MV-4-11 (cell line): Measurements from ENCODE around the gene RFX2.

Experiments
- DNase-seq: peaks from one replicate; lab custom pipeline; 2025; lab: John Stamatoyannopoulos, UW

RFX2 gene

DNA sequence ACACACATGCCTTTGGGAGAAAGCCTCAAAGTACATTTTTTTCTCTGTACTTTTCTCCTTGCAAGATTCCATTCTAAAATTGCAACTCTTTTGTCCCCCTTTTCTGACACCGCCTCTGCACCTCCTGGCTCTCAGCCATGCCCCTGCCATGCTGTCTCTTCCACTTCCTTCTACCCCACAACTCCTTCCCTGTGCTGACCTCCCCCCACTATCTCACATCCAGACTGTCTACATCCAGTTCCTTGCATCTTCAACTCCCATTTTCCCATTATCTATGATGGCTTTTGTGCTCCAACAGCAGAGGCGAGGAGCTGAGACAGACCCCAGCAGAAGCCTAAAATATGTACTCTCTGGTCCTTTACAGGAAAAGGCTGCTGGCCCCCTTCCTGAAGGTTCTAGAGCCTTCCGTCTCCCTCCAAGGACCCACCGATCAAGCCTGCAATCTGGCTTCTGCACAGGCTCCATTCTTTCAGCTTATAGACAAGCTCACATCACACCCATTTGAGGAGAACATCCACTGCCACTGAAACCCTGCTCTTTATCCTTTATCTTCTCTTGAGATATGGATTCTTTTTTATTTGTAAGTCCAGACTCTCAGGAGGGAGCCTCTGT is 50.2 kb downstream of the RFX2 start:
- no peak for DNase-seq

DNA sequence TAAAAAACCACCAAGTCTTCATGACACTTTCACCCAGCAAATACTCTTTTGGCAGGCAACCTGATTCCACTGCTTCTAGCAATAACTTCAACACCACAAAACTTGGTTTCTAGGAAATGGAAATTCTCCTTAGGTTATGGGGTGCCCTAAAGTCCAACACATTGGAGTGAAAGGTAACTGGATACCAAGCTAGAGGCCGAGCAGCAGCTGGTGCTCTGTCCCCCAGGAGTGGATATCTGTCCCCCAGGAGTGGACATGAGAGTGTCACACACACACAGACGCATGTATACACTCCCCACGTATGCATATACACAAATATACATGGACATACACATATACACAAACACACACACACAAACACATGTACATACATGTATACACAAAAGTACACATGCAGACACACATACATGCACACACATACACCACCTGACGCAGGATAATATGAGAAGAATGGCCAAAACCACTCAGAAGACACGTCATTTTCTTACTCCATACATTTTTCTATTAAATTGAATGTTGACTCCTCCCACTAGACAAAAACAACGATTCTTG is 50.8 kb downstream of the RFX2 start:
- no peak for DNase-seq

DNA sequence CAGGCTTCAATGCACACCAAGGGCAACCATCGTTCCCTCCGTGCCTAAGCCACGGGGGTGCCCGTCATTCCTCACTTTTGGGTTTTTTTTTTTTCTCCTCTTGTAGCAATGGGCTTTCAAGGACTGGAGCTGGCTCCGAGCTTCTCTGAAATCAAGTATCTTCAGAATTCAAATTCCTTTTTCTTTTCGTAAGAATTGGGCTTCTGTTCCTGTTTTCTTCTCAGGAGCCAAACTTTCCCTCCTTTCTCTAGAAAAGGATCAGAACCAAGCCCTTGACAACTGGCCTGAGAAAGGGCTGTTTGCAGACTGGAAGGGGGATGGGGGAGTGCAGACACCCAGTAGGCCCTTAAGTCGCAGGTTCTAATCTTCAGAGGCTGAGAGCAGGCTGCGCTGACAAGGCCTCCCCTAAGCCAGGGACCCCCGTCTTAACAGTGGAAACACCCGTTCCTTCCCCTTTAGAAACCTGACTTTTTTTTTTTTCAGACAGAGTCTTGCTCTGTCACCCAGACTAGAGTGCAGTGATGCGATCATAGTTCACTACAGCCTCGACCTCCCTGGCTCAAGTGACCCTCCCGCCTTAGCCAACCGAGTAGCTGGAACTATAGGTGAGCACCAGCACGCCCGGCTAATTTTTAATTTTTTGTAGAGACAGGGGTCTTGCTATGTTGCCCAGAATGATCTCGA is 51.6 kb downstream of the RFX2 start:
- no peak for DNase-seq

DNA sequence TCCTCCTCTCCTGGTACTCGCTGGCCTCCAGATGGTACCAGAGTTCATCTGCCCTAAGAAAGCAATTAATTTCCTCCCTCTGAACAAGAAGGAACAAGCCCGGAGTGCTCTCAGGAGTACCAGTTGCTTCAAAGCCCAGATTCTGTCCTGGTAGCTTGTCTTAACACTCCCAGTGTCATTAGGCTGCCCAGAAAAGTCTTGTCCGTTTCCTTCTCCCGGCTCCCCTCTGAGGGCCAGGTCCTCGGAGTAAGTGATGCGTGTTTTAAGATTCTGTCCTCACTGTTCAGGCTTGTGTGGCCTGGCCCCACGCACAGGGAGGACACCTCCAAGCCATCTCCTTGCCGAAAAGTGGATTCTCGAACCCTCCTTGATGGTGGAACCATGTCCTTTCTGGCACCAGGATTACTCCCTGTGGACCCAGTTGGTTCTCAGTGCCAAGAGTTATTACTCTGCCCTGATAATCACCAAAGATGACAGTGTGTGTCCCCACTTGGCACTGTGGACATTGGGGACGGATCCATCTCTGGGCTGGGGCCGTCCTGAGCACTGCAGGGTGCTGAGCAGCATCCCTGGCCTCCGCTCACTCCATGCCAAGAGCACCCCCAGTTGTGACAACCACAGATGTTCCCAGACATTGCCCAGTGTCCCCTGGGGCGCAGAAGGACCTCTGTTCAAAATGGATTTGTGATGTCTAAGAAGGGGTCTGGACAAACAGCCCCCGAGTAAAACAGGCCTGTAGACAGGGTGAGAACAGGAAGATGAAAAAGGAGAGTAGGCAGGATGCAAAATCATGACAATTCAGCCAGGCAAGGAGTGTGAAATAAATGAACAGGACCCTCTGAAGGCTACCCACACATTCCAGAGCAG is 52.4 kb downstream of the RFX2 start:
- no peak for DNase-seq

DNA sequence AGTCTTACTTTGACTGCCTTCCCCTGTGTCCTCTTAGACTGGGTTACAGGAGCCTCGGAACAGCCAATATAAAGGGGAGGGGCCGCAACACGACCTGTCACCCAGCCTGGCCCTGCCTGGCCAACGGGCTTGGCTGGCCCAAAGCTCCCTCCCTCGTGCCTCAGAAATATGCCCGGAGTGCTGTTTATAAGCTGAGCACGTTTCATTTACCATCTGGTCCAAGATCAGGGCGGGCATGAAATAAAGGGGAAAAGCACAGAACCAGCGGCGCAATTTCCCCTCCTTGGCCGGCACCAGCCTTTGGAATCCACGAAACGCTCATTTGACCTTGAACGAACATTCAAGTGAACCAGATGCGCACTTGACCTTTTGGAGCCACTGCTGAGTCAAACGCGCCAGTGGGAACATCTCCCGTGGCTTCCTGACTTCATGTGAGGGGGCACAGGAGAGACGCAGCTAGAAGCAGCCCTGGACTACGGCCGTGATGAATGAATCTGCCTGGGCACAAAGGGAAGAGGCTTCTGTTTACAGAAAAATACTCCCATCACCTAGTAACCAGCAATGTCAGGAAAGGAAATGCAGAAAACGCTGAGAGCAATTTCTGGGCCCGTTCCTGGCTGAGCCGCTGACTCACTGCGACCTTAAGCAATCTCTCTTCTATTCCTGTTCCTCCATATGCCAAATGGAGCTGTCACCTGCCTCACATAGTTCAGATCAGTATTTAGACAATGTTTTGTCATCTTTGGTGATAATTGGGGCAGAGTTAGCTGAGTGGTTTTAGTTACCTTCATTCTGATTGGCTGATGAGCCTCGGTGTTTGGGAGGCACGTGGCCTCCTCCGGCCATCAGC is 53.3 kb downstream of the RFX2 start:
- DNase-seq, result peak; percentile 99

DNA sequence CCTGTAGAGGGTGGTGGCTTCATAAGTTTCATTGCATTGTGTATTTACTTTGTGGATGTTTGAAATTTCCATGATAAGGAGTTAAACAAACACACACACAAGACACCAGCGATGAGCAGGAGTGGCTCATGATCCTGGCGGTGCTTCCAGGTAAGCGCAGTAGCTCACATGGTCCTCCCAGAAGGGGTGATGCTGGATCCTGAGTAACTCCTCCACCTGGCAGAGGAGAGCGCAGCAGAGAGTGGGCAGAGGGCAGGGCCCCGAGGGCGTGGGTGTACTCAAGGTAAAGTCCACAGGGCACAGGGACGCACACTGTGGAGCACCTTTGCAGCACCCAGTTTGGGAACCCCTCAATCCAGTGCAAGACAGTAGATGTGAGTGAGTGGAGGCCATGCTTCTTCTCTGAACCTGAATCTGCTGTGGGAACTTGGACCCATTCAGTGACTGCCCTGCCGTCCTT is 54.0 kb downstream of the RFX2 start:
- DNase-seq, result no peak

DNA sequence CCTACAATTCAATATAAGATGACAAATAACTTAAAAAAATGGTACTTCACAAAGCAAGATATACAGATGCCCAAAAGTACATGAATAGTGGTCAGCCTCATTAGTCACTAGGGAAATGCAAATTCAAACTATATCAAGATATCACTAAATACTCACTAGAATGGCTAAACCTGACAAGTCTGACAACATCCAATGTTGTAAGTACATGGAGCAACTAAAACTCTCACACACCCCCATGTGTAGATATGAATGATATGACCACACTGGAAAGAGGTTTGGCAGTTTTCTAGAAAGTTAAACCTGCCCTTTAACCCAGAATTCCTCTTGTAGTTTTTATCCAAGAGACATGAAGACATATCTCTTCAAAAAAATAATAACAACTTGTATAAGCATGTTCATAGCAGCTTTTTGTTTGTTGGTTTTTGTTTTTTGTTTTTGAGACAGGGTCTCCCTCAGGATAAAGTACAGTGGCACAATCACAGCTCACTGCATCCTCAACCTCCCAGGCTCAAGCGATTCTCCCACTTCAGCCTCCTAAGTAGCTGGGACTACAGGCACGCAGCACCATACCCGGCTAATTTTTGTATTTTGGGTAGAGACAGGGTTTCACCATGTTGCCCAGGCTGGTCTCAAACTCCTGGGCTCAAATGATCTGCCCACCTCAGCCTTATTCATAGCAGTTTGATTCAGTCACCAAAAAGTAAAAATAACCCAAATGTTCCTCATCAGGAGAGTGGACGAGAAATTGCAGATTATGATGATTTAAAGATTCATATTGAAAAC is 55.1 kb downstream of the RFX2 start:
- no peak for DNase-seq

DNA sequence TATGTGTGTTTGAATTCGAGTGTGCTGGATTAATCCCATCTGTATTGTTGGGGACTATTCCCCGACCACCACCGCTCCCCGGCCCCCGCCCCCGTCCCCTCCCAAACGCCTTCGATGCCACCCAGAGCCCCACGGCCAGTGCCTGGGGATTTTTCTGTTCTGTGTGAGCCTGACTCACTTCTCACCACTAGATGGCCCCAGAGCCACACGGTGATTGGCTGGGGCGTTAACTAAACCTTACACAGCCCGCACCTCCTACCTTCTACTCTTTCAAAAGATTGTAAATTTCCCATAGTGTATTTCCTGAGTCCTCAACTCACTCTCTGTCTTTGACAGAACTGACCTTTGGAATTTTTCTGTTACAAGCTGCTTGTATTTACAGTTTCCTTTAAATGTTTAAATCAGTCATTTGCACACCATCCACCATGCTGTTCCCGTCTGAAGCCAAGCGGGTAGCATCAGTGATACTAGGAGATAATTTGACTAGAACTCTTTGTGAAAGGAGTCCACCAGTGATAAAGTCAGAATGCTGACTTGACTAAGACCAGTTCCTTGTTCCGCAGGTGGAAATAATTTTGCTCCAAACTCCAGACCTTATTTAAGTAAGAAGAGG is 61.4 kb downstream of the RFX2 start:
- peak; percentile 73 for DNase-seq

DNA sequence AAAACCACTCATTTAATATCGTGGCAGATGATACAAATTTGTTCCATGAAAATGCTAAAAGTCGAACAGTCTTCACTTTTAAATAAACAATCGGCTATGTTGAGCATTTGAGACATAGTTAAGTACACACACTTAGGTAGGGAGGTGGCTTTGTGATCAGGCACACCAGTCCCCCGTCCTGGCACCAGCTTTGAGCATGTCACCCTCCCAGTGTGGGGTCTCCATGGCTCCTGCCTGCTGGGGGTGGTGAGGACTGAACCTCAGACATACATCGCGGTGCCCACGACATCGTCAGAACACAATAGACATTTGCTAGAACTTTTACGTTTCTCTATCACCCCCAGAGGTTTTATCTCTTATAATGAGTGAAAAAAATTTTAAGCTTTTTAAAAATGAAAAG is 62.0 kb downstream of the RFX2 start:
- DNase-seq, result no peak

DNA sequence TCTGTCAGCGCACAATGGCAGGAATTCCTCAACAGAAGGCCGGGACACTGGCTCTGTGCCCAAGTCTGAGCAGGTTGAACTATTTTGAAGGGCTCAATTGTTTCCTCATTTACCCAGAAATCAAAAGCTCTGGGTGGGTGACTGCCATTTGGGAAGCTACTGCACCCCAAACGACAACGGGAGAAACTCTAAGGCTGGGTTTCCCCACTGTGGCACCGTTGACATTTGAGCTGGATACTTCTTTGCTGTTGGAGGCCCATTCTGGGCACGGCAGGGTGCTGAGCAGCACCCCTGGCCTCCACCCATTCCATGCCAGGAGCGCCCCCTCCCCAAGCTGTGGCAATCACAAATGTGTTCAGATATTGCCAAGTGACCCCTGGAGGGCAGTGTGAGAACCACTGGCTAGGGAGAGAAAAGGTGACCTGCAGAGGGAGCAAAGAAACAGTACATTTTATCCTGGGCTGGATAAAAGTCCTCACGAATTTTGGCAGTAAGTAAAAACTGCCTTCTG is 62.5 kb downstream of the RFX2 start:
- peak; percentile 48 for DNase-seq

DNA sequence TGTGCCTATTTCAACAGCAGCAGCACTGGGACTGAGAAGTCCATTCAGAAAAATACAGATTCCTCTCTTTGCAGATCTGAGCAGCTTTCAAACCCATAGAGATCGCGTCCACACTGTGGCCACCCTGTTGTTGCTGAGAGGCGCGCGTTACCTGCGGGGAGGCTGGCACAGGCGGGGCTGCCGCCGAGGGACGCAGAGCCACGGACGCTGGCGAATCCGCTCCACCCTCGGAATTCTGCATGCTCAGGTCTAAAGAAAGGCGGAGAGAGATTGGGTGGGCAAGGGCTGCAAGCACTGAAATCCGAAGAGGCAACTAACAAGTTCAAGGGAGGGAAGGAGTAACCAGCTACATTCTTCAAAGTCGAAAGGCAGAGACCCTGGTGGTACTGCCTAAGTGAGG is 63.0 kb downstream of the RFX2 start:
- no peak for DNase-seq

DNA sequence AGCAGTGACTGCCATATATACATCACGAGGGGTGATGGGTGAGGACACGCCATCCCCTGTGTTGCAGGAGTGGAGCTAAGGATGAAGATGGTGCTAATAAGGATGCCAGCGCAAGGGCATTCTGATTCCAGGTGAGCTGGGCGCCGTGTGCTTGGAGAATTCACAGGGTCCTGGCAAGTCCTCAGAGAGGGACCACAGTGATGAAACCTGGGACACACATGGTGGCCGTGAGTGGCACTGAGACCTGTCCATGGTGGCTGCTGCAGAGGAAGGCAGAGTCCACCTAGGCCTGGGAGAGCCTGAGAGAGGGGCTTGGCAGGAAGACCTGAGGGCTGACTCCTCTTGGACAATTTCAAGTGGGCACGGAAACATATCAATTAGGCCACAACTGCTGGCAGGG is 65.2 kb downstream of the RFX2 start:
- DNase-seq, result no peak

DNA sequence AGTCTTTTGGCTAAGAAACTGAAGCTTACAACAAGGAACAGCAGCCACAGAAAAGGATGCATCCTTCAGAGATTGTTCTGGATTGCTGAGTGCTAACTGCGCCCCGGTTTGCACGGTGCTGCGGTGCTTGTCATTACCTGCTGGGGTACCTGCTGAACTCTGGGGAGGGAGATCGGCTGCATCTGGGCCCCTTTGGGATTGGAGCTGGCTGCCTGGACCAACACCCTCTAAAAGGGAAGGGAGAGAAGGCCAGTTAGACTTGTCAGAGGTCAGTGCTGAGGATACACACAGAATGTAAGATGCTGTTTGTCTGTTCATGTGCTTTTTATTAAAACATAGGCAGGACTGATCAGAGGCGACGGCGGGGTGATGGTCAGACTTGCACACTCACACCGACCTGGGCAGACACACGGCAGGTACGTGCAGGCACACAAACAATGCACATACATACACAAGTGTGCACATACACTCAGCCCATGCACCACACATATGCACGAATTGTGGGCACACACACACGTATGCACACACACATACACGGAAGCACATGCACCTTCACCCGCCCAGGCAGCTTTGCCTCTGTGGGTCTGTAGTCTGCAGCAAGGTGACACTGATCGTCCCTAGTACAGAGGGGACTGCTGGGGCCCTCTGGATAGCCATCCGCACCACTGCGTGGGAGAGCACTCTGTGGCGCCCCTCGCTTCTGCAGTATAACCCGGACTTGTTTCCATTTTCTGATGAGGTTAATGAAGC is 66.1 kb downstream of the RFX2 start:
- DNase-seq, result no peak

DNA sequence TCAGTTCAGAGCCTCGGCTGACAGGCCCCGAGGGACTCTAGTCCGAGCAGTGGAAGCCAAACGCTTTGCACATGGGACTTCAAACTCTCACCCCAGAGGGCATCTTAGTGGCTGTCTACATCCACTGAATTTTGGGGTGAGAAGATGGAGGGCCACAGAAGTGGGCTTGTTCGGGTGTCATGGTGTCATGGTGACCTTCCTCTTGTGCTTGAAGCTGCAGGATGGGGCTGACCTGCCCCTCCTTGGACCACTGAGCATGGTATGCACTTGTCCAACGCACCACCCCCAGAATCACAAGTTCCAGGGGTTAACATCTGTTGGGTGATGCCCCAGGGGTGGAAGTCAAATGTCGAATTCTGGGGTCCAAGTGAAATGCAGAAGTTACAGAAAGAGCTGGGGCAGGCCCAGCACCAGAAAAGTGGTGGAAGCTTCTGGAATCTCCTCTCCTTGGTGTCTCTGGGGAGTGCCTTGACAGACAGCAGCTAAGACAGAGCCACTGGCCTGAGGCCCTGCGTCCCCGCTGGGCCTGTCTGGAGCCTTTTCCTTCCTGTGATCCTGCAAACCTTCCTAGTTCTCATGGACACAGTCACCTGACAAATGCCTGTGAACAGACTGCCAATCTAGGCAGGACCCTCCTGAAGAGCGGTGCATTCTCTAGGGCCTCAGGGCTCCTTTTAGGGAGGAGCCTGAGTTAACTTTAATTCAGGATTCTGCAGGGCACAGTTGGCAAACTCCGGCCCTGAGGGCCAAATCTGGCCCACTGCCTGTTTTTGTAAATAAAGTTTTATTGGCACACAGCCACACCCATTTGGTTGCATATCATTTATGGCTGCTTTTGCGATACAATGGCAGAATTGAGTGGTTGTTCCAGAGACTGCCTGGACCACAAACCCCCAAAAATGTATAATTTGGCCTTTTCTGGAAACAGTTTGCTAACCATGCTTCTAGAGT is 67.2 kb downstream of the RFX2 start:
- DNase-seq, result no peak

DNA sequence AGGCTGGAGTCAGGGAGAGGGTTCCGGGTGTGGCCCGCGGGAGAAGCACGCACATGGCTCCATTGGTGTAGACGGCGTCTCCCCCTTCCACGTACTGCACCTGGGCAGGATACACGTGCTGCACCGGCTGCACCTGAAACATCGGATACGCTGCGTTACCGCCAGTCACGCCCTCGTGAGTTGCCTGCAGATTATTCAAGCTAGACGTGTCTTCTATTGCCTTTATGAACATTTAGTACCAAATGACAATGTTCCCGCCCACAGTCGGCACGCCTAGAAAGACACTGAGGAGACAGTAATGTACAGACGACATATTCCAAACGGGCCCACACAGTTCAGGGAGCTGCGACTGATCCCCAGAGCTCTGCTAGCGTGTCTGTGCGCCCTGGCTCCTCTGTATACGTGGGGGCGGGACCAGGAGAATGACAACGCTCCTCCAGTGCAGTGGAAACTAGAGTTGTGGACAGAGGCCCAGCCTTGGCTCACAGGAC is 68.3 kb downstream of the RFX2 start:
- no peak for DNase-seq

DNA sequence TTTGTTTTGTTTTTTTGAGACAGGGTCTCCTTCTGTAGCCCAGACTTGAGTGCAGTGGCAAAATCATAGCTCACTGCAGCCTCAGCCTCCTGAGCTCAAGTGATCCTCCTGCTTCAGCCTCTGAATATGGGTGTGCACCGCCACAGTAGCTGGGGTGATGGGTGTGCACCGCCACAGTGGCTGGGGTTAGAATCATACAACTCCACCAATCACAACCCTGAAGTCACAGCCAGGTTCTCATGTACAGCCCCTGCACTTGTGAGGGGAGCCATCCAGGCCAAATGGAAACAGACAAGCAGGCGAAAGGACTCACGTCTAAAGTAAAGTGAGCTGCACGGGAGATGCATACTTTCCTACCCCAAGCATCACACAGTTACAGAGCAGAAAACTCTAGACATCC is 69.2 kb downstream of the RFX2 start:
- DNase-seq, result no peak

DNA sequence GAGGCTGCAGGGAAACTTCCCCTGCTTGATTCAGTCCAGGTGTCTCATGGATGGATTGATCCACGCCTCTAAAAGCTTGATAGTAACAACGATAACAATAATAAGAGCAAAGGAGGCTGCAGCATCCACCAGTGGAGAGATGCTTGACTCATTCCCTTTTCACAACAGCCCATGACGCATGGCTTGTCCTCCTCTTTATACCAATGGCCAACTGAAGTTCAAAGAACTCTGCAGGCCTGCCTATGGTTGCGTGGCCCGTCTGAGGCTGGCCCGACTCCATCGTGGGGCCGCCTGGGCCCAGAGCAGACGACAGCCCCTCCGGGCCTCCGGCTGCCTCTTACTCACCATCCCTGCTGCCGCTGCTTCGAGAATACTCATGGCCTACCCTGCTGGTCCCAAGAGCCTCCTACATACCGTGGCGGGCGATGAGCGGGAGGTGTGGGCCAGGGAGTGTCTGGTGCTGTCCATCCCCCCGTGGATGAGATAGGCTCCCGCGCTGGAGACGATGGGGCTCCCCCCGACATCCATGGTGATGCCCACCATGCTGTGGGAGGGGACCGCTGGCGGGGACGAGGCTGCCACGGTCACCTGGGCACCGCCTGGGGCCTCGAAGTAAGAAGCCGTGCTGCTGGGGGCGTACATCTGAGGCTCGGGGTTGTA is 70.6 kb downstream of the RFX2 start:
- DNase-seq, result no peak
